Cardiac muscle cell (in vitro differentiated cells and primary cell): ENCODE measurements around the gene GLS. TPM values are rescaled to one million over a fixed set of nuclear protein-coding genes. Genes with fewer than 3 reads are reported as not detected.
"Not testable (repeated sequence)": the region's sequence is repeated elsewhere in the genome, so short reads cannot be mapped to it uniquely, and the experiment has no call there.

Source experiments
- DNase-seq, 2 donors: peaks; one replicate each; pipeline versions ENCODE4 v3.0.0 to v3.0.0-alpha.2; 2010 to 2017; ENCODE audit warnings: low read depth in 1 of 2, low spot score in 1 of 2
- H3K27ac ChIP-seq: fragments of 200-600 bp; sonication (generic); 2 replicates; pipeline ENCODE4 v1.5.1; 2016
- H3K27me3 ChIP-seq: fragments of 200-600 bp; sonication (generic); 2 replicates; pipeline ENCODE4 v1.6.0; 2016; ENCODE audit warnings: control low read depth
- H3K36me3 ChIP-seq: fragments of 200-600 bp; sonication (generic); 2 replicates; pipeline ENCODE4 v1.5.1; 2016; ENCODE audit warnings: control low read depth
- H3K4me1 ChIP-seq: fragments of 200-600 bp; sonication (generic); 2 replicates; pipeline ENCODE4 v1.8.1; 2017; ENCODE audit warnings: low read depth, mild to moderate bottlenecking, mixed run types
- H3K4me3 ChIP-seq: fragments of 200-600 bp; sonication (generic); 2 replicates; pipeline ENCODE4 v1.5.1; 2016; ENCODE audit warnings: mild to moderate bottlenecking
- H3K9me3 ChIP-seq: fragments of 200-600 bp; sonication (generic); 2 replicates; pipeline ENCODE4 v1.5.1; 2017; ENCODE audit warnings: low read depth, mild to moderate bottlenecking, control low read depth
- CTCF ChIP-seq: IDR thresholded peaks from 2 replicates; pipeline ENCODE4 v1.5.1; 2012; ENCODE audit warnings: low read depth, mild to moderate bottlenecking, low read length
- polyA plus RNA-seq: library from polyadenylated mRNA; unstranded; fragments of >200 nt; fragmentation: Nextera tagmentation; extraction: Ambion mirVana; gene quantifications from 2 replicates; pipeline ENCODE4 v1.2.1, GENCODE V29; 2016
- total RNA-seq: library from RNA; depleted of rRNA; stranded (reverse); fragments of >200 nt; gene quantifications from 2 replicates; pipeline ENCODE4 v1.2.3, GENCODE V29; 2016

GLS gene
- total and polyA plus RNA-seq, 2 experiments from 2014 or later, result 35.2 to 80.8 TPM

- DNase-seq, result no peak
- no peak for TF ChIP-seq CTCF
- peaks cover 24% of the 10 kb centered on the region for H3K4me1 ChIP-seq
- no peak overlapping the region for H3K27ac ChIP-seq
- no peaks in the 10 kb centered on the region for H3K36me3 ChIP-seq
- H3K27me3 ChIP-seq, result no peaks in the 10 kb centered on the region
- H3K9me3 ChIP-seq, result no peaks in the 10 kb centered on the region
- H3K4me3 ChIP-seq, result peak overlapping the region; percentile 92
Measured at GRCh38 chr2:190882411-190882766, 1.8 kb downstream of the GLS start.

- H3K27ac ChIP-seq, result no peak overlapping the region
- H3K4me3 ChIP-seq, result peak overlapping the region; percentile 92
- TF ChIP-seq CTCF, result no peak
- H3K4me1 ChIP-seq, result peaks cover 27% of the 10 kb centered on the region
- no peaks in the 10 kb centered on the region for H3K36me3 ChIP-seq
- H3K27me3 ChIP-seq, result no peaks in the 10 kb centered on the region
- DNase-seq, result peak in 1 of 2 donors; percentile 16
- no peaks in the 10 kb centered on the region for H3K9me3 ChIP-seq
Measured at GRCh38 chr2:190882856-190883582, 2.4 kb downstream of the GLS start.

- H3K4me3 ChIP-seq, H3K36me3 ChIP-seq, H3K27ac ChIP-seq, H3K27me3 ChIP-seq, H3K9me3 ChIP-seq, DNase-seq: not testable (repeated sequence)
- H3K4me1 ChIP-seq, result peaks cover 33% of the 10 kb centered on the region
Measured at GRCh38 chr2:190885844-190886243, 5.2 kb downstream of the GLS start.

- Histone ChIP-seq H3K4me1 (peaks cover 45% of the 10 kb centered on the region), H3K36me3 (no peaks in the 10 kb centered on the region), H3K9me3 (no peaks in the 10 kb centered on the region), H3K4me3 (no peak overlapping the region), H3K27me3 (no peaks in the 10 kb centered on the region), H3K27ac (no peak overlapping the region)
- TF ChIP-seq CTCF, result no peak
- no peak for DNase-seq
Measured at GRCh38 chr2:190887089-190887488, 6.5 kb downstream of the GLS start.

- TF ChIP-seq CTCF, result no peak
- no peak overlapping the region for H3K4me3 ChIP-seq
- H3K36me3 ChIP-seq, result no peaks in the 10 kb centered on the region
- no peaks in the 10 kb centered on the region for H3K27me3 ChIP-seq
- H3K4me1 ChIP-seq, result peaks cover 34% of the 10 kb centered on the region
- H3K9me3 ChIP-seq, result no peaks in the 10 kb centered on the region
- H3K27ac ChIP-seq, result no peak overlapping the region
- no peak for DNase-seq
Measured at GRCh38 chr2:190888449-190888848, 7.8 kb downstream of the GLS start.

GRCh38 chr2:190889175-190889943, 8.7 kb downstream of the GLS start:
- no peak for TF ChIP-seq CTCF
- no peaks in the 10 kb centered on the region for H3K9me3 ChIP-seq
- no peak overlapping the region for H3K27ac ChIP-seq
- no peak for DNase-seq
- H3K36me3 ChIP-seq, result no peaks in the 10 kb centered on the region
- H3K27me3 ChIP-seq, result no peaks in the 10 kb centered on the region
- H3K4me1 ChIP-seq, result peaks cover 27% of the 10 kb centered on the region
- no peak overlapping the region for H3K4me3 ChIP-seq
